ENCODE data around the gene ZNF264.

DNA sequence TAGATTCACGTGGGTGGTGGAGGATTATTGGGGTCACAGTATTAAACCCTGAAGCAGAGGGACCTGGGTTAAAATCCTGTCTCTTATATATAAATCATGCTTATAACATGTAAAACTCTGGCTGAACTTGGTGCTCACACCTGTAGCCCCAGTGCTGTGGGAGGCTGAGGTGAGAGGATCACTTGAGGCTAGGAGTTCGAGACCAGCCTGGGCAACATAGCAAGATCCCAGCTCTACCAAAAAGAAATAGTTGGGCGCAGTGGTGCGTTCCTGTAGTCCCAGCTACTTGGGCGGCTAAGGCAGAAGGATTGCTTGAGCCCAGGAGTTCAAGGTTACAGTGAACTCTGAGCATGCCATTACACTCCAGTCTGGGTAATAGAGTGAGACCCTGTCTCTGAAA lies 51.5 kb downstream of the ZNF264 start:
- TF ChIP-seq, protein P1, sequence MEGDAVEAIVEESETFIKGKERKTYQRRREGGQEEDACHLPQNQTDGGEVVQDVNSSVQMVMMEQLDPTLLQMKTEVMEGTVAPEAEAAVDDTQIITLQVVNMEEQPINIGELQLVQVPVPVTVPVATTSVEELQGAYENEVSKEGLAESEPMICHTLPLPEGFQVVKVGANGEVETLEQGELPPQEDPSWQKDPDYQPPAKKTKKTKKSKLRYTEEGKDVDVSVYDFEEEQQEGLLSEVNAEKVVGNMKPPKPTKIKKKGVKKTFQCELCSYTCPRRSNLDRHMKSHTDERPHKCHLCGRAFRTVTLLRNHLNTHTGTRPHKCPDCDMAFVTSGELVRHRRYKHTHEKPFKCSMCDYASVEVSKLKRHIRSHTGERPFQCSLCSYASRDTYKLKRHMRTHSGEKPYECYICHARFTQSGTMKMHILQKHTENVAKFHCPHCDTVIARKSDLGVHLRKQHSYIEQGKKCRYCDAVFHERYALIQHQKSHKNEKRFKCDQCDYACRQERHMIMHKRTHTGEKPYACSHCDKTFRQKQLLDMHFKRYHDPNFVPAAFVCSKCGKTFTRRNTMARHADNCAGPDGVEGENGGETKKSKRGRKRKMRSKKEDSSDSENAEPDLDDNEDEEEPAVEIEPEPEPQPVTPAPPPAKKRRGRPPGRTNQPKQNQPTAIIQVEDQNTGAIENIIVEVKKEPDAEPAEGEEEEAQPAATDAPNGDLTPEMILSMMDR (IDR thresholded peaks at IDR 0.05; ENCODE audit: low read depth, low read length, missing input control), result no peak
- TF ChIP-seq ATF3 (IDR thresholded peaks at IDR 0.05) (no peak), EGR1 (IDR thresholded peaks at IDR 0.05; ENCODE audit: low read depth in 2 of 2) (no peak), GABPA (IDR thresholded peaks at IDR 0.05 in 1 of 2, conservative IDR thresholded peaks at IDR 0.05 in 1 of 2) (no peak)
